WTC11 (cell line): Measurements from ENCODE around the gene CSNK2B. TPM values are rescaled to one million over a fixed set of nuclear protein-coding genes. Genes with fewer than 3 reads are reported as not detected.

ENCODE experiments used
- ATAC-seq: fragments of 200-7000 bp; cut with Tn5 transposase; 2 replicates; pipeline ENCODE4 v1.10.0; 2021; ENCODE audit warnings: mild to moderate bottlenecking, moderate library complexity
- Bru-seq: library from RNA; stranded (reverse); fragments of 400-500 nt; gene quantifications from one replicate; lab custom pipeline; 2021; lab: Mats Ljungman, UMichigan
- CTCF ChIA-PET: fragments of 300-600 bp; sonication (Branson Sonifier 250); formaldehyde crosslinking; loops from one replicate; lab custom pipeline; 2021; ENCODE audit warnings: antibody characterized with exemption; lab: Charles Lee
- POLR2A ChIA-PET: fragments of 350-600 bp; sonication (Branson Sonifier 250); formaldehyde crosslinking; loops from one replicate; lab custom pipeline; 2021; ENCODE audit warnings: antibody characterized with exemption; lab: Charles Lee
- DNase-seq: peaks from one replicate; pipeline ENCODE4 v3.0.0; 2021; ENCODE audit warnings: low spot score
- H3K27ac Mint-ChIP-seq: 2 replicates; pipeline ENCODE4 v1.8.0; 2021; ENCODE audit warnings: mixed read lengths
- H3K27me3 Mint-ChIP-seq: 2 replicates; pipeline ENCODE4 v1.8.0; 2021; ENCODE audit warnings: low read depth, mild to moderate bottlenecking, moderate library complexity, mixed read lengths
- H3K36me3 Mint-ChIP-seq: 2 replicates; pipeline ENCODE4 v1.8.0; 2021; ENCODE audit warnings: mixed read lengths
- H3K4me1 Mint-ChIP-seq: 2 replicates; pipeline ENCODE4 v1.8.0; 2022; ENCODE audit warnings: mixed read lengths
- H3K4me3 Mint-ChIP-seq: 2 replicates; pipeline ENCODE4 v1.8.0; 2021; ENCODE audit warnings: mild to moderate bottlenecking, moderate library complexity, mixed read lengths
- H3K9me3 Mint-ChIP-seq: 2 replicates; pipeline ENCODE4 v1.8.0; 2021; ENCODE audit warnings: mixed read lengths
- ATF1 ChIP-seq: sonication (generic); formaldehyde crosslinking; IDR thresholded peaks from 2 replicates; pipeline ENCODE4 v1.8.1; 2023; ENCODE audit warnings: mild to moderate bottlenecking, moderate library complexity, missing genetic modification reagents
- HMGXB4 ChIP-seq: sonication (generic); formaldehyde crosslinking; IDR thresholded peaks from 2 replicates; pipeline ENCODE4 v1.8.1; 2023; ENCODE audit warnings: mild to moderate bottlenecking, moderate library complexity, missing genetic modification reagents
- KAT7 ChIP-seq: sonication (generic); formaldehyde crosslinking; IDR thresholded peaks from 2 replicates; pipeline ENCODE4 v1.8.1; 2023; ENCODE audit warnings: missing genetic modification reagents, mild to moderate bottlenecking, borderline replicate concordance
- MXD4 ChIP-seq: fragments of 250-450 bp; sonication (Bioruptor Pico); IDR thresholded peaks from 2 replicates; pipeline ENCODE4 v1.8.0; 2021; ENCODE audit warnings: mild to moderate bottlenecking, moderate library complexity, borderline replicate concordance
- MYBL2 ChIP-seq: sonication (generic); formaldehyde crosslinking; IDR thresholded peaks from 2 replicates; pipeline ENCODE4 v1.8.1; 2023; ENCODE audit warnings: mild to moderate bottlenecking, moderate library complexity, missing genetic modification reagents
- NFYB ChIP-seq: sonication (generic); formaldehyde crosslinking; conservative IDR thresholded peaks from 2 replicates; pipeline ENCODE4 v1.8.0; 2022; ENCODE audit warnings: low read depth, missing genetic modification reagents
- NR3C1 ChIP-seq: sonication (generic); formaldehyde crosslinking; conservative IDR thresholded peaks from 2 replicates; pipeline ENCODE4 v1.8.1; 2023; ENCODE audit warnings: low read depth, mild to moderate bottlenecking, missing genetic modification reagents
- PRRX2 ChIP-seq: fragments of 250-450 bp; sonication (Bioruptor Pico); IDR thresholded peaks from 2 replicates; pipeline ENCODE4 v1.8.0; 2021; ENCODE audit warnings: mild to moderate bottlenecking
- SMAD3 ChIP-seq: sonication (generic); formaldehyde crosslinking; IDR thresholded peaks from 2 replicates; pipeline ENCODE4 v1.8.0; 2022; ENCODE audit warnings: missing genetic modification reagents, mild to moderate bottlenecking, borderline replicate concordance
- TEAD1 ChIP-seq: sonication (generic); formaldehyde crosslinking; IDR thresholded peaks from 2 replicates; pipeline ENCODE4 v1.8.0; 2022; ENCODE audit warnings: mild to moderate bottlenecking, missing genetic modification reagents
- TEAD4 ChIP-seq: sonication (generic); formaldehyde crosslinking; IDR thresholded peaks from 2 replicates; pipeline ENCODE4 v1.8.0; 2022; ENCODE audit warnings: mild to moderate bottlenecking, missing genetic modification reagents
- ZNF232 ChIP-seq: sonication (generic); formaldehyde crosslinking; IDR thresholded peaks from 2 replicates; pipeline ENCODE4 v1.8.0; 2022; ENCODE audit warnings: mild to moderate bottlenecking, missing genetic modification reagents
- ZNF317 ChIP-seq: sonication (generic); formaldehyde crosslinking; IDR thresholded peaks from 2 replicates; pipeline ENCODE4 v1.8.1; 2023; ENCODE audit warnings: low read depth, mild to moderate bottlenecking, moderate library complexity, missing genetic modification reagents, borderline replicate concordance
- ZNF671 ChIP-seq: fragments of 250-450 bp; sonication (Bioruptor Pico); IDR thresholded peaks from 2 replicates; pipeline ENCODE4 v1.8.0; 2021; ENCODE audit warnings: mild to moderate bottlenecking
- long read RNA-seq, 3 experiments: library from RNA in 1 of 3; library from capped mRNA in 1 of 3; library from polyadenylated mRNA in 1 of 3; unstranded in 2 of 3; stranded (forward) in 1 of 3; transcript quantifications; one replicate each; pipeline ENCODE4 v2.0.0, GENCODE V29; 2021
- total RNA-seq: library from RNA; stranded (reverse); gene quantifications from 3 replicates; pipeline ENCODE4 v1.2.3, GENCODE V29; 2021
- TF ChIP-seq, protein P1 (sequence below): sonication (generic); formaldehyde crosslinking; IDR thresholded peaks from 2 replicates; pipeline ENCODE4 v1.8.1; 2022; ENCODE audit warnings: missing genetic modification reagents, borderline replicate concordance
- TF ChIP-seq, protein P2 (sequence below): sonication (generic); formaldehyde crosslinking; conservative IDR thresholded peaks from 2 replicates; pipeline ENCODE4 v1.8.1; 2023; ENCODE audit warnings: mild to moderate bottlenecking, low read depth, missing genetic modification reagents, moderate library complexity
- TF ChIP-seq, protein P3 (sequence below): sonication (generic); formaldehyde crosslinking; IDR thresholded peaks from 2 replicates; pipeline ENCODE4 v1.8.1; 2023; ENCODE audit warnings: mild to moderate bottlenecking, missing genetic modification reagents, borderline replicate concordance
- TF ChIP-seq, protein P4 (sequence below): fragments of 250-450 bp; sonication (Bioruptor Pico); IDR thresholded peaks from 2 replicates; pipeline ENCODE4 v1.8.0; 2021; ENCODE audit warnings: mild to moderate bottlenecking
- TF ChIP-seq, protein P5 (sequence below): fragments of 250-450 bp; sonication (Bioruptor Pico); IDR thresholded peaks from 2 replicates; pipeline ENCODE4 v1.9.0; 2021; ENCODE audit warnings: mild to moderate bottlenecking

The CSNK2B gene
- total RNA-seq (153 to 183 TPM (median 161 TPM) in 3 replicates), Bru-seq, nascent RNA (percentile 62 among the genes with signal in this experiment)
- long read RNA-seq, experiment 1, transcript CSNK2B-203 (7 exons, 948 nt): major isoform, 151 of 169 reads
- long read RNA-seq, experiment 1, partial matches to known transcripts: 7 of 169 reads
- long read RNA-seq, experiment 1, other reads (novel, unspliced or antisense): 4 of 169 reads
- long read RNA-seq, experiment 2, transcript CSNK2B-203 (7 exons, 948 nt): major isoform, 247 of 288 reads
- long read RNA-seq, experiment 2, partial matches to known transcripts: 19 of 288 reads
- long read RNA-seq, experiment 2, other reads (novel, unspliced or antisense): 22 of 288 reads
- long read RNA-seq, experiment 3, transcript CSNK2B-203 (7 exons, 948 nt): major isoform, 324 of 353 reads
- long read RNA-seq, experiment 3, transcript CSNK2B-204 (7 exons, 1,061 nt): minor isoform, 6 of 353 reads
- long read RNA-seq, experiment 3, partial matches to known transcripts: 16 of 353 reads
- long read RNA-seq, experiment 3, other reads (novel, unspliced or antisense): 1 of 353 reads

DNA sequence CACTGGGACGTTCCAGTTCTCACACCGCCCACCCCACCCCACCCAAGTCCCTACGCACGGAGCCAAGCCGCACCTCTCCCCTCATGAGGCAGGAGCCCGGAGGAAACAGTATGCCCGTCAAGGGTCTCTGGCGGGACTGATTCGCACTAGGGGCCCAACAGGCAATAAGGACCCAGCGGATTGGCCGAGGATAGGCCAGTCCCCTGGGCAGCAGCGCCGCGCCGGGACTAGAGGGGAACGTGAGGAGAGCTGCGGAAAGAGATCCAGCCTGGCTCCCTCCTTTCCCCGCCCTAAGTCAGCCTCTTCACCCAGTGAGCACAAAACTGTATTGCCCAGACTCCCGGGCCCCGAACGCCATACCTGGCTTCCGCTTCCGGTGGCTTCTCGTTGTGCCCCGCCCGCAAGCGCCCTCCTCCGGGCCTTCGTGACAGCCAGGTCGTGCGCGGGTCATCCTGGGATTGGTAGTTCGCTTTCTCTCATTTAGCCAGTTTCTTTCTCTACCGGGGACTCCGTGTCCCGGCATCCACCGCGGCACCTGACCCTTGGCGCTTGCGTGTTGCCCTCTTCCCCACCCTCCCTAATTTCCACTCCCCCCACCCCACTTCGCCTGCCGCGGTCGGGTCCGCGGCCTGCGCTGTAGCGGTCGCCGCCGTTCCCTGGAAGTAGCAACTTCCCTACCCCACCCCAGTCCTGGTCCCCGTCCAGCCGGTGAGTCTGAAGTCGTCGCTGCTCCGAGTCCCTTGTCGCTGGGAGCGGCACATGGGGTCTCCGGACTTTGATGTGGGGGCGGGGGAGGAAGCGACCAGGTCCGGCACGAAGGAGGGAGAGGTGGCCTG is at the start of gene CSNK2B:
Gene CSNK2B, plus strand, starts transcription at position 580 of the 836 bp plus-strand sequence. CDS start 752 bp downstream, outside the sequence.
- DNase-seq (peak; percentile 97), ATAC-seq (peak; percentile 85)
- Mint-ChIP-seq H3K27me3 (no peaks in the 10 kb centered on the region), H3K9me3 (no peaks in the 10 kb centered on the region), H3K27ac (peak within 1 kb of the TSS; percentile 98), H3K4me3 (peak within 1 kb of the TSS; percentile 91), H3K36me3 (peaks cover 60% of the 10 kb centered on the region), H3K4me1 (peaks cover 31% of the 10 kb centered on the region)
- POLR2A ChIA-PET: interaction anchor here (0.9 to 1.6 kb wide), 7 partner anchors 11 to 197 kb away, joined by 3 to 9 read pairs (median 4); partner anchors contain the start of genes ABHD16A, BAG6, DDX39B and HSPA1B
- CTCF ChIA-PET: interaction anchor here (0.9 to 1.8 kb wide), 7 partner anchors 12 to 125 kb away, joined by 3 to 7 read pairs (median 4); partner anchors contain the start of gene DDAH2
- TF ChIP-seq HMGXB4 (CRISPR knock-in tag) (peak; percentile 39; the same call in 1 of the 2 replicates), NR3C1 (CRISPR knock-in tag) (no peak), MYBL2 (CRISPR knock-in tag) (no peak), NFYB (CRISPR knock-in tag) (peak; percentile 38; the same call in 1 of the 2 replicates), ZNF232 (CRISPR knock-in tag) (0 out of 2 replicates have a peak, but pooled peaks have one; percentile 34), TEAD4 (CRISPR knock-in tag) (no peak), ZNF317 (no peak), MXD4 (CRISPR knock-in tag) (no peak), TEAD1 (no peak), PRRX2 (CRISPR knock-in tag) (no peak), SMAD3 (CRISPR knock-in tag) (peak; percentile 71; the same call in 1 of the 2 replicates), ZNF671 (CRISPR knock-in tag) (no peak), KAT7 (CRISPR knock-in tag) (no peak; the same call in 1 of the 2 replicates), ATF1 (no peak)
- TF ChIP-seq, protein P1, sequence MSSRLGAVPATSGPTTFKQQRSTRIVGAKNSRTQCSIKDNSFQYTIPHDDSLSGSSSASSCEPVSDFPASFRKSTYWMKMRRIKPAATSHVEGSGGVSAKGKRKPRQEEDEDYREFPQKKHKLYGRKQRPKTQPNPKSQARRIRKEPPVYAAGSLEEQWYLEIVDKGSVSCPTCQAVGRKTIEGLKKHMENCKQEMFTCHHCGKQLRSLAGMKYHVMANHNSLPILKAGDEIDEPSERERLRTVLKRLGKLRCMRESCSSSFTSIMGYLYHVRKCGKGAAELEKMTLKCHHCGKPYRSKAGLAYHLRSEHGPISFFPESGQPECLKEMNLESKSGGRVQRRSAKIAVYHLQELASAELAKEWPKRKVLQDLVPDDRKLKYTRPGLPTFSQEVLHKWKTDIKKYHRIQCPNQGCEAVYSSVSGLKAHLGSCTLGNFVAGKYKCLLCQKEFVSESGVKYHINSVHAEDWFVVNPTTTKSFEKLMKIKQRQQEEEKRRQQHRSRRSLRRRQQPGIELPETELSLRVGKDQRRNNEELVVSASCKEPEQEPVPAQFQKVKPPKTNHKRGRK: no peak
- TF ChIP-seq, protein P2, sequence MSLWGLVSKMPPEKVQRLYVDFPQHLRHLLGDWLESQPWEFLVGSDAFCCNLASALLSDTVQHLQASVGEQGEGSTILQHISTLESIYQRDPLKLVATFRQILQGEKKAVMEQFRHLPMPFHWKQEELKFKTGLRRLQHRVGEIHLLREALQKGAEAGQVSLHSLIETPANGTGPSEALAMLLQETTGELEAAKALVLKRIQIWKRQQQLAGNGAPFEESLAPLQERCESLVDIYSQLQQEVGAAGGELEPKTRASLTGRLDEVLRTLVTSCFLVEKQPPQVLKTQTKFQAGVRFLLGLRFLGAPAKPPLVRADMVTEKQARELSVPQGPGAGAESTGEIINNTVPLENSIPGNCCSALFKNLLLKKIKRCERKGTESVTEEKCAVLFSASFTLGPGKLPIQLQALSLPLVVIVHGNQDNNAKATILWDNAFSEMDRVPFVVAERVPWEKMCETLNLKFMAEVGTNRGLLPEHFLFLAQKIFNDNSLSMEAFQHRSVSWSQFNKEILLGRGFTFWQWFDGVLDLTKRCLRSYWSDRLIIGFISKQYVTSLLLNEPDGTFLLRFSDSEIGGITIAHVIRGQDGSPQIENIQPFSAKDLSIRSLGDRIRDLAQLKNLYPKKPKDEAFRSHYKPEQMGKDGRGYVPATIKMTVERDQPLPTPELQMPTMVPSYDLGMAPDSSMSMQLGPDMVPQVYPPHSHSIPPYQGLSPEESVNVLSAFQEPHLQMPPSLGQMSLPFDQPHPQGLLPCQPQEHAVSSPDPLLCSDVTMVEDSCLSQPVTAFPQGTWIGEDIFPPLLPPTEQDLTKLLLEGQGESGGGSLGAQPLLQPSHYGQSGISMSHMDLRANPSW (CRISPR knock-in tag): no peak
- TF ChIP-seq, protein P3, sequence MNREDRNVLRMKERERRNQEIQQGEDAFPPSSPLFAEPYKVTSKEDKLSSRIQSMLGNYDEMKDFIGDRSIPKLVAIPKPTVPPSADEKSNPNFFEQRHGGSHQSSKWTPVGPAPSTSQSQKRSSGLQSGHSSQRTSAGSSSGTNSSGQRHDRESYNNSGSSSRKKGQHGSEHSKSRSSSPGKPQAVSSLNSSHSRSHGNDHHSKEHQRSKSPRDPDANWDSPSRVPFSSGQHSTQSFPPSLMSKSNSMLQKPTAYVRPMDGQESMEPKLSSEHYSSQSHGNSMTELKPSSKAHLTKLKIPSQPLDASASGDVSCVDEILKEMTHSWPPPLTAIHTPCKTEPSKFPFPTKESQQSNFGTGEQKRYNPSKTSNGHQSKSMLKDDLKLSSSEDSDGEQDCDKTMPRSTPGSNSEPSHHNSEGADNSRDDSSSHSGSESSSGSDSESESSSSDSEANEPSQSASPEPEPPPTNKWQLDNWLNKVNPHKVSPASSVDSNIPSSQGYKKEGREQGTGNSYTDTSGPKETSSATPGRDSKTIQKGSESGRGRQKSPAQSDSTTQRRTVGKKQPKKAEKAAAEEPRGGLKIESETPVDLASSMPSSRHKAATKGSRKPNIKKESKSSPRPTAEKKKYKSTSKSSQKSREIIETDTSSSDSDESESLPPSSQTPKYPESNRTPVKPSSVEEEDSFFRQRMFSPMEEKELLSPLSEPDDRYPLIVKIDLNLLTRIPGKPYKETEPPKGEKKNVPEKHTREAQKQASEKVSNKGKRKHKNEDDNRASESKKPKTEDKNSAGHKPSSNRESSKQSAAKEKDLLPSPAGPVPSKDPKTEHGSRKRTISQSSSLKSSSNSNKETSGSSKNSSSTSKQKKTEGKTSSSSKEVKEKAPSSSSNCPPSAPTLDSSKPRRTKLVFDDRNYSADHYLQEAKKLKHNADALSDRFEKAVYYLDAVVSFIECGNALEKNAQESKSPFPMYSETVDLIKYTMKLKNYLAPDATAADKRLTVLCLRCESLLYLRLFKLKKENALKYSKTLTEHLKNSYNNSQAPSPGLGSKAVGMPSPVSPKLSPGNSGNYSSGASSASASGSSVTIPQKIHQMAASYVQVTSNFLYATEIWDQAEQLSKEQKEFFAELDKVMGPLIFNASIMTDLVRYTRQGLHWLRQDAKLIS (CRISPR knock-in tag): no peak
- TF ChIP-seq, protein P4, sequence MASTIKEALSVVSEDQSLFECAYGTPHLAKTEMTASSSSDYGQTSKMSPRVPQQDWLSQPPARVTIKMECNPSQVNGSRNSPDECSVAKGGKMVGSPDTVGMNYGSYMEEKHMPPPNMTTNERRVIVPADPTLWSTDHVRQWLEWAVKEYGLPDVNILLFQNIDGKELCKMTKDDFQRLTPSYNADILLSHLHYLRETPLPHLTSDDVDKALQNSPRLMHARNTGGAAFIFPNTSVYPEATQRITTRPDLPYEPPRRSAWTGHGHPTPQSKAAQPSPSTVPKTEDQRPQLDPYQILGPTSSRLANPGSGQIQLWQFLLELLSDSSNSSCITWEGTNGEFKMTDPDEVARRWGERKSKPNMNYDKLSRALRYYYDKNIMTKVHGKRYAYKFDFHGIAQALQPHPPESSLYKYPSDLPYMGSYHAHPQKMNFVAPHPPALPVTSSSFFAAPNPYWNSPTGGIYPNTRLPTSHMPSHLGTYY: no peak
- TF ChIP-seq, protein P5, sequence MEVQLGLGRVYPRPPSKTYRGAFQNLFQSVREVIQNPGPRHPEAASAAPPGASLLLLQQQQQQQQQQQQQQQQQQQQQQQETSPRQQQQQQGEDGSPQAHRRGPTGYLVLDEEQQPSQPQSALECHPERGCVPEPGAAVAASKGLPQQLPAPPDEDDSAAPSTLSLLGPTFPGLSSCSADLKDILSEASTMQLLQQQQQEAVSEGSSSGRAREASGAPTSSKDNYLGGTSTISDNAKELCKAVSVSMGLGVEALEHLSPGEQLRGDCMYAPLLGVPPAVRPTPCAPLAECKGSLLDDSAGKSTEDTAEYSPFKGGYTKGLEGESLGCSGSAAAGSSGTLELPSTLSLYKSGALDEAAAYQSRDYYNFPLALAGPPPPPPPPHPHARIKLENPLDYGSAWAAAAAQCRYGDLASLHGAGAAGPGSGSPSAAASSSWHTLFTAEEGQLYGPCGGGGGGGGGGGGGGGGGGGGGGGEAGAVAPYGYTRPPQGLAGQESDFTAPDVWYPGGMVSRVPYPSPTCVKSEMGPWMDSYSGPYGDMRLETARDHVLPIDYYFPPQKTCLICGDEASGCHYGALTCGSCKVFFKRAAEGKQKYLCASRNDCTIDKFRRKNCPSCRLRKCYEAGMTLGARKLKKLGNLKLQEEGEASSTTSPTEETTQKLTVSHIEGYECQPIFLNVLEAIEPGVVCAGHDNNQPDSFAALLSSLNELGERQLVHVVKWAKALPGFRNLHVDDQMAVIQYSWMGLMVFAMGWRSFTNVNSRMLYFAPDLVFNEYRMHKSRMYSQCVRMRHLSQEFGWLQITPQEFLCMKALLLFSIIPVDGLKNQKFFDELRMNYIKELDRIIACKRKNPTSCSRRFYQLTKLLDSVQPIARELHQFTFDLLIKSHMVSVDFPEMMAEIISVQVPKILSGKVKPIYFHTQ (CRISPR knock-in tag): no peak
